Colonic mucosa (tissue), 4 donors: ENCODE data around the gene ATG9A. TPM values are rescaled to one million over a fixed set of nuclear protein-coding genes. Genes with fewer than 3 reads are reported as not detected.

Experiments used
- DNase-seq: peaks from one replicate; pipeline ENCODE4 v3.0.0-alpha.2; 2020
- H3K27ac ChIP-seq: fragments of 200-600 bp; one replicate; pipeline ENCODE4 v1.8.0; 2021
- H3K27me3 ChIP-seq: fragments of 200-600 bp; one replicate; pipeline ENCODE4 v1.8.0; 2021
- H3K36me3 ChIP-seq: fragments of 200-600 bp; one replicate; pipeline ENCODE4 v1.8.0; 2021
- H3K4me1 ChIP-seq: fragments of 200-600 bp; one replicate; pipeline ENCODE4 v1.8.0; 2021; ENCODE audit warnings: mild to moderate bottlenecking
- H3K4me3 ChIP-seq: fragments of 200-600 bp; one replicate; pipeline ENCODE4 v1.8.0; 2021
- H3K9ac ChIP-seq, 2 donors: one replicate each; pipeline ENCODE4 v1.7.0; 2013; ENCODE audit warnings: control low read depth in 2 of 2, low read depth in 2 of 2, low read length in 2 of 2
- H3K9me3 ChIP-seq: fragments of 200-600 bp; one replicate; pipeline ENCODE4 v1.8.0; 2021
- CTCF ChIP-seq: fragments of 200-600 bp; IDR thresholded peaks from one replicate; pipeline ENCODE4 v1.8.0; 2022; ENCODE audit warnings: antibody characterized with exemption, mild to moderate bottlenecking
- intact Hi-C: fragments of 100-400 bp; cut with DNase I; formaldehyde crosslinking; loops from one replicate; pipeline ENCODE4 v1.14.1; 2022
- total RNA-seq, 2 donors: library from RNA; stranded (reverse); fragmentation: NEBNext Ultra II Directional in 1 of 2; extraction: Animal tissue kit (Norgen Biotek cat#: 25700) in 1 of 2; gene quantifications; one replicate each; pipeline ENCODE4 v1.2.1, GENCODE V29; 2021
- donor health status: healthy.
- donor health status: DM: no; HTN: no; CAD: no.
- donor health status: DM: no; HTN: no; CAD: no.

ATG9A gene
- total RNA-seq, 2 donors from 2014 or later = 56.4 to 63.8 TPM

- H3K36me3 ChIP-seq = no peaks in the 10 kb centered on the region
These were observed 14.7 kb downstream of the ATG9A start for GRCh38 chr2:219214786-219215185.

GRCh38 chr2:219214141-219214540, 15.3 kb downstream of the ATG9A start:
- Histone ChIP-seq H3K4me3 (no peak overlapping the region), H3K27ac (no peak overlapping the region), H3K9me3 (no peaks in the 10 kb centered on the region), H3K27me3 (no peaks in the 10 kb centered on the region), H3K4me1 (peaks cover 2% of the 10 kb centered on the region), H3K36me3 (no peaks in the 10 kb centered on the region), H3K9ac (no peak overlapping the region)
- no peak for DNase-seq
- intact Hi-C loops = no loop called here
- TF ChIP-seq CTCF = no peak

More at GRCh38 chr2:219214786-219215185, 14.7 kb downstream of the ATG9A start:
- intact Hi-C loops = loop anchor here (5.0 kb wide), 1 partner anchor 42 kb away; the partner anchor contains the start of gene SLC23A3
- H3K27ac ChIP-seq = no peak overlapping the region
- no peaks in the 10 kb centered on the region for H3K9me3 ChIP-seq
- DNase-seq = no peak
- H3K4me1 ChIP-seq = peaks cover 6% of the 10 kb centered on the region
- H3K4me3 ChIP-seq = no peak overlapping the region
- no peaks in the 10 kb centered on the region for H3K27me3 ChIP-seq
- H3K9ac ChIP-seq = no peak overlapping the region
- TF ChIP-seq CTCF = no peak

- H3K4me1 ChIP-seq = no peaks in the 10 kb centered on the region
- no peak overlapping the region for H3K9ac ChIP-seq
- DNase-seq = no peak
- no peaks in the 10 kb centered on the region for H3K9me3 ChIP-seq
- H3K36me3 ChIP-seq = no peaks in the 10 kb centered on the region
- no peak for TF ChIP-seq CTCF
- H3K27ac ChIP-seq = no peak overlapping the region
- intact Hi-C loops = no loop called here
- H3K27me3 ChIP-seq = no peaks in the 10 kb centered on the region
- H3K4me3 ChIP-seq = no peak overlapping the region
These were observed 15.9 kb downstream of the ATG9A start for GRCh38 chr2:219213486-219214071.

GRCh38 chr2:219213026-219213415, 16.4 kb downstream of the ATG9A start:
- H3K4me1 ChIP-seq = no peaks in the 10 kb centered on the region
- no peak overlapping the region for H3K9ac ChIP-seq
- H3K9me3 ChIP-seq = no peaks in the 10 kb centered on the region
- intact Hi-C loops = no loop called here
- no peaks in the 10 kb centered on the region for H3K27me3 ChIP-seq
- no peak overlapping the region for H3K27ac ChIP-seq
- peak; percentile 17 for DNase-seq
- H3K36me3 ChIP-seq = no peaks in the 10 kb centered on the region
- no peak overlapping the region for H3K4me3 ChIP-seq
- TF ChIP-seq CTCF = no peak

- Histone ChIP-seq H3K36me3 (no peaks in the 10 kb centered on the region), H3K27me3 (no peaks in the 10 kb centered on the region)
These were observed 18.5 kb downstream of the ATG9A start for GRCh38 chr2:219210886-219211362.

More at GRCh38 chr2:219210886-219211362, 18.5 kb downstream of the ATG9A start:
- Histone ChIP-seq H3K4me3 (no peak overlapping the region), H3K4me1 (no peaks in the 10 kb centered on the region), H3K9me3 (no peaks in the 10 kb centered on the region), H3K9ac (no peak overlapping the region), H3K27ac (no peak overlapping the region)
- no peak for TF ChIP-seq CTCF
- DNase-seq = no peak
- intact Hi-C loops = no loop called here
